ENCODE data around the gene SLC41A2. TPM values are rescaled to one million over a fixed set of nuclear protein-coding genes. Genes with fewer than 3 reads are reported as not detected.

Gene SLC41A2
- total and polyA plus RNA-seq, 2 of the 13 experiments (the other 11 are each of a cell fraction or from before 2014, with no cell fraction given) = 2.3 to 12.8 TPM

DNA sequence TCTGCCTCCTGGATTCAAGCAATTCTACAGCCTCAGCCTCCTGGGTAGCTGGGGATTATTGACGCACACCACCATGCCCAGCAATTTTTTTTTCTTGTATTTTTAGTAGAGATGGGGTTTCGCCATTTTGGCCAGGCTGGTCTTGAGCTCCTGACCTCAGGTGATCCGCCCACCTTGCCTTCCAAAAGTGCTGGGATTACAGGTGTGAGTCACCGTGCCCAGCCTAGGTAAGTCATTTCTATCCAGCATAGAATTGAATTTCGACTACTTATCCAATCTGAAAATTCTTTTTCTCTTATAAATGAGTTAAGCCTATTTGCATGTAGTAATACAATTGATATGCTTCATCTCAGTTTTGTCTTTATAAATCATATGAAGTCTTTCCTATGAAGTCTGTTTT is 15.2 kb upstream of the SLC41A2 start (continued):
- TF ChIP-seq, protein P1, sequence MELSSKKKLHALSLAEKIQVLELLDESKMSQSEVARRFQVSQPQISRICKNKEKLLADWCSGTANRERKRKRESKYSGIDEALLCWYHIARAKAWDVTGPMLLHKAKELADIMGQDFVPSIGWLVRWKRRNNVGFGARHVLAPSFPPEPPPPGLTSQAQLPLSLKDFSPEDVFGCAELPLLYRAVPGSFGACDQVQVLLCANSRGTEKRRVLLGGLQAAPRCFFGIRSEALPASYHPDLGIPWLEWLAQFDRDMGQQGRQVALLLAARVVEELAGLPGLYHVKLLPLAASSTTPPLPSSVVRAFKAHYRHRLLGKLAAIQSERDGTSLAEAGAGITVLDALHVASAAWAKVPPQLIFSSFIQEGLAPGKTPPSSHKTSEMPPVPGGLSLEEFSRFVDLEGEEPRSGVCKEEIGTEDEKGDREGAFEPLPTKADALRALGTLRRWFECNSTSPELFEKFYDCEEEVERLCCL (CRISPR knock-in tag; IDR thresholded peaks at IDR 0.05; ENCODE audit: borderline replicate concordance) = no peak

DNA sequence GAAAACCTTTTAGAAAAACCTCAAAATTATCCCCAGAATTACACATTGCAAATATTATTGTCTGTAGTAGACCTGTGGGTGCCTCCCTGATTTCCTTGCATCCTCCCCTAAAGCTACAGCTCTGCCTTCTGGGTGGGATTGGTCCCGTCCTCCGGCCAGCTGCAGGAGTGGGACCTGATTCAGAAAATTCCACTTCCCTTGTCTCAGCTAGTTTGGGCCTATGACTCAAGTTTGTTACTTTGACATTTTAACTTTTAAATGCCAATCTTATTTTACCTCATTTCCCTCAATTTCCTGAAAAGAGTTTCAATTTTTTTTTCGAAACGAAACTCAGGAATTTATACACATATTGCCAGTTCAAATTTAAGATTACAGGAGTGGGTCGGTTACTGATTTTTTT is 13.2 kb upstream of the SLC41A2 start:
- Histone ChIP-seq H3K4me1 (ENCODE audit: insufficient read depth, low read length) (no peaks in the 10 kb centered on the region), H3K9ac (ENCODE audit: insufficient read depth, low read depth, low read length) (no peak overlapping the region), H4K20me1 (ENCODE audit: insufficient read depth, low read length) (no peaks in the 10 kb centered on the region), H3K36me3 (replicated peaks in 1 of 2; ENCODE audit: control insufficient read depth in 1 of 2, insufficient read depth in 2 of 2, low read length in 2 of 2) (no peaks in the 10 kb centered on the region), H3K4me3 (replicated peaks in 1 of 3; ENCODE audit: insufficient read depth in 1 of 3, low read depth in 2 of 3, low read length in 3 of 3) (no peak overlapping the region), H3K27ac (ENCODE audit: extremely low read length, insufficient read depth, low read length) (no peak overlapping the region), H2AFZ (ENCODE audit: low read length) (no peak overlapping the region), H3K9me3 (ENCODE audit: low read length) (no peaks in the 10 kb centered on the region), H3K27me3 (ENCODE audit: control insufficient read depth in 1 of 2, insufficient read depth in 2 of 2, low read length in 2 of 2) (peaks cover 0 to 1% of the 10 kb centered on the region in 2 experiments; a peak in 1 of 5 replicates), H3K4me2 (ENCODE audit: low read depth, low read length) (no peak overlapping the region), H3K79me2 (ENCODE audit: insufficient read depth, low read length) (no peaks in the 10 kb centered on the region)
- TF ChIP-seq IKZF1 (IDR thresholded peaks at IDR 0.05) = no peak
- no peak for TF ChIP-seq ISX (CRISPR knock-in tag; conservative IDR thresholded peaks at IDR 0.05)
- no peak for TF ChIP-seq PRPF4 (IDR thresholded peaks at IDR 0.05; ENCODE audit: low read depth, low read length, poor library complexity, severe bottlenecking)
- TF ChIP-seq MEIS2 (CRISPR knock-in tag; IDR thresholded peaks at IDR 0.05) = no peak
- TF ChIP-seq, protein P2, sequence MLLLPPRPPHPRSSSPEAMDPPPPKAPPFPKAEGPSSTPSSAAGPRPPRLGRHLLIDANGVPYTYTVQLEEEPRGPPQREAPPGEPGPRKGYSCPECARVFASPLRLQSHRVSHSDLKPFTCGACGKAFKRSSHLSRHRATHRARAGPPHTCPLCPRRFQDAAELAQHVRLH (CRISPR knock-in tag; IDR thresholded peaks at IDR 0.05; ENCODE audit: borderline replicate concordance, low read depth) = no peak
- TF ChIP-seq AGO1 (IDR thresholded peaks at IDR 0.05; ENCODE audit: low read depth, low read length, poor library complexity, severe bottlenecking) = no peak
- no peak for TF ChIP-seq KLF15 (CRISPR knock-in tag; IDR thresholded peaks at IDR 0.05; ENCODE audit: borderline replicate concordance)
- no peak for TF ChIP-seq KLF6 (CRISPR knock-in tag; IDR thresholded peaks at IDR 0.05)
- no peak for TF ChIP-seq ZNF446 (CRISPR knock-in tag; IDR thresholded peaks at IDR 0.05)
- TF ChIP-seq SATB2 (CRISPR knock-in tag; IDR thresholded peaks at IDR 0.05) = no peak
- TF ChIP-seq ZMAT3 (CRISPR knock-in tag; conservative IDR thresholded peaks at IDR 0.05) = no peak
- TF ChIP-seq, protein P3, sequence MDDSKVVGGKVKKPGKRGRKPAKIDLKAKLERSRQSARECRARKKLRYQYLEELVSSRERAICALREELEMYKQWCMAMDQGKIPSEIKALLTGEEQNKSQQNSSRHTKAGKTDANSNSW (CRISPR knock-in tag; IDR thresholded peaks at IDR 0.05; ENCODE audit: borderline replicate concordance) = no peak
- TF ChIP-seq CBFB (CRISPR knock-in tag; IDR thresholded peaks at IDR 0.05) = no peak
- TF ChIP-seq, protein P4, sequence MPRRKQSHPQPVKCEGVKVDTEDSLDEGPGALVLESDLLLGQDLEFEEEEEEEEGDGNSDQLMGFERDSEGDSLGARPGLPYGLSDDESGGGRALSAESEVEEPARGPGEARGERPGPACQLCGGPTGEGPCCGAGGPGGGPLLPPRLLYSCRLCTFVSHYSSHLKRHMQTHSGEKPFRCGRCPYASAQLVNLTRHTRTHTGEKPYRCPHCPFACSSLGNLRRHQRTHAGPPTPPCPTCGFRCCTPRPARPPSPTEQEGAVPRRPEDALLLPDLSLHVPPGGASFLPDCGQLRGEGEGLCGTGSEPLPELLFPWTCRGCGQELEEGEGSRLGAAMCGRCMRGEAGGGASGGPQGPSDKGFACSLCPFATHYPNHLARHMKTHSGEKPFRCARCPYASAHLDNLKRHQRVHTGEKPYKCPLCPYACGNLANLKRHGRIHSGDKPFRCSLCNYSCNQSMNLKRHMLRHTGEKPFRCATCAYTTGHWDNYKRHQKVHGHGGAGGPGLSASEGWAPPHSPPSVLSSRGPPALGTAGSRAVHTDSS (CRISPR knock-in tag; conservative IDR thresholded peaks at IDR 0.05) = no peak
- TF ChIP-seq ZNF616 (CRISPR knock-in tag; IDR thresholded peaks at IDR 0.05; ENCODE audit: low read depth) = no peak
- TF ChIP-seq ZNF570 (CRISPR knock-in tag; IDR thresholded peaks at IDR 0.05; ENCODE audit: borderline replicate concordance) = no peak
- no peak for TF ChIP-seq NFKBIZ (CRISPR knock-in tag; IDR thresholded peaks at IDR 0.05)
- TF ChIP-seq, protein P5, sequence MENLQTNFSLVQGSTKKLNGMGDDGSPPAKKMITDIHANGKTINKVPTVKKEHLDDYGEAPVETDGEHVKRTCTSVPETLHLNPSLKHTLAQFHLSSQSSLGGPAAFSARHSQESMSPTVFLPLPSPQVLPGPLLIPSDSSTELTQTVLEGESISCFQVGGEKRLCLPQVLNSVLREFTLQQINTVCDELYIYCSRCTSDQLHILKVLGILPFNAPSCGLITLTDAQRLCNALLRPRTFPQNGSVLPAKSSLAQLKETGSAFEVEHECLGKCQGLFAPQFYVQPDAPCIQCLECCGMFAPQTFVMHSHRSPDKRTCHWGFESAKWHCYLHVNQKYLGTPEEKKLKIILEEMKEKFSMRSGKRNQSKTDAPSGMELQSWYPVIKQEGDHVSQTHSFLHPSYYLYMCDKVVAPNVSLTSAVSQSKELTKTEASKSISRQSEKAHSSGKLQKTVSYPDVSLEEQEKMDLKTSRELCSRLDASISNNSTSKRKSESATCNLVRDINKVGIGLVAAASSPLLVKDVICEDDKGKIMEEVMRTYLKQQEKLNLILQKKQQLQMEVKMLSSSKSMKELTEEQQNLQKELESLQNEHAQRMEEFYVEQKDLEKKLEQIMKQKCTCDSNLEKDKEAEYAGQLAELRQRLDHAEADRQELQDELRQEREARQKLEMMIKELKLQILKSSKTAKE (CRISPR knock-in tag; IDR thresholded peaks at IDR 0.05; ENCODE audit: borderline replicate concordance) = no peak
- ChIA-PET POLR2A (interaction anchor here (2.3 kb wide), 1 partner anchor 13 kb away, joined by 6 read pairs; the partner anchor contains the start of gene SLC41A2), CTCF (ENCODE audit: low intra/inter-chr PET ratio, low total read pairs) (no interaction called here)
- no TSS peak for BruUV-seq (replicated peaks)
- no peak for ATAC-seq
- no peak for DNase-seq (ENCODE audit: low spot score)
- intact Hi-C loops (cut with micrococcal nuclease; ENCODE audit: unreplicated experiment) (no loop called here), in situ Hi-C loops (cut with HindIII; ENCODE audit: extremely low pct_ligation_motif_present, low pct_unique_long_range_greater_than_20kb) (no loop called here)
- no peak for FAIRE-seq
- WGBS (ENCODE audit: low lambda C conversion rate) = 60% methylated on average over 5 of the region's 5 CpGs

Measured in HepG2 (cell line).